ENCODE data around the gene POLH. TPM values are rescaled to one million over a fixed set of nuclear protein-coding genes. Genes with fewer than 3 reads are reported as not detected.

Gene POLH
- total and polyA plus RNA-seq, 12 donors = 1.5 to 25.0 (median 13.3) TPM

DNA sequence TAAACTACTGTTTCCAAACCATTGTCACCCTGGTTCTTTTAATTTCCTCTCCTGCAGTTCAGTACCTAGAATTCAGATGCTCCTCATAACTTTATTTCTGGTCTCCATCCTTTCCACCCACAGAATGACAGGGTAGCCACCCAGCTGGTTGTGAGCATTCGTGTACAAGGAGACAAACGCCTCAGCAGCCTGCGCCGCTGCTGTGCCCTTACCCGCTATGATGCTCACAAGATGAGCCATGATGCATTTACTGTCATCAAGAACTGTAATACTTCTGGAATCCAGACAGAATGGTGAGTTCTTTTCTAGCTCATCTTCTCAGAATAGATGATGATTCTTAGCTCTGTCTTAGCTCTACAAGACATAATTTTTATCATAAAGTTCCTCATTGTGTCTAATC lies 34.4 kb downstream of the POLH start:
- intact Hi-C loops (cut with DNase I) = no loop called here
- 94 to 96% (median 96%) methylated on average over 5 of the region's 5 CpGs for WGBS, 4 donors
- Histone ChIP-seq H3K4me1 (replicated peaks in 1 of 2) (no peaks in the 10 kb centered on the region), H3K27me3 (no peaks in the 10 kb centered on the region), H3K4me3 (no peak overlapping the region), H3K27ac (no peak overlapping the region), H3K36me3 (replicated peaks in 1 of 2) (peaks cover 0 to 34% of the 10 kb centered on the region in 2 donors), H3K9me3 (replicated peaks in 1 of 3) (no peaks in the 10 kb centered on the region)
- DNase-seq = no peak
- TF ChIP-seq, protein P1, sequence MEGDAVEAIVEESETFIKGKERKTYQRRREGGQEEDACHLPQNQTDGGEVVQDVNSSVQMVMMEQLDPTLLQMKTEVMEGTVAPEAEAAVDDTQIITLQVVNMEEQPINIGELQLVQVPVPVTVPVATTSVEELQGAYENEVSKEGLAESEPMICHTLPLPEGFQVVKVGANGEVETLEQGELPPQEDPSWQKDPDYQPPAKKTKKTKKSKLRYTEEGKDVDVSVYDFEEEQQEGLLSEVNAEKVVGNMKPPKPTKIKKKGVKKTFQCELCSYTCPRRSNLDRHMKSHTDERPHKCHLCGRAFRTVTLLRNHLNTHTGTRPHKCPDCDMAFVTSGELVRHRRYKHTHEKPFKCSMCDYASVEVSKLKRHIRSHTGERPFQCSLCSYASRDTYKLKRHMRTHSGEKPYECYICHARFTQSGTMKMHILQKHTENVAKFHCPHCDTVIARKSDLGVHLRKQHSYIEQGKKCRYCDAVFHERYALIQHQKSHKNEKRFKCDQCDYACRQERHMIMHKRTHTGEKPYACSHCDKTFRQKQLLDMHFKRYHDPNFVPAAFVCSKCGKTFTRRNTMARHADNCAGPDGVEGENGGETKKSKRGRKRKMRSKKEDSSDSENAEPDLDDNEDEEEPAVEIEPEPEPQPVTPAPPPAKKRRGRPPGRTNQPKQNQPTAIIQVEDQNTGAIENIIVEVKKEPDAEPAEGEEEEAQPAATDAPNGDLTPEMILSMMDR (IDR thresholded peaks at IDR 0.05) = no peak
- TF ChIP-seq POLR2A (IDR thresholded peaks at IDR 0.05) = no peak

DNA sequence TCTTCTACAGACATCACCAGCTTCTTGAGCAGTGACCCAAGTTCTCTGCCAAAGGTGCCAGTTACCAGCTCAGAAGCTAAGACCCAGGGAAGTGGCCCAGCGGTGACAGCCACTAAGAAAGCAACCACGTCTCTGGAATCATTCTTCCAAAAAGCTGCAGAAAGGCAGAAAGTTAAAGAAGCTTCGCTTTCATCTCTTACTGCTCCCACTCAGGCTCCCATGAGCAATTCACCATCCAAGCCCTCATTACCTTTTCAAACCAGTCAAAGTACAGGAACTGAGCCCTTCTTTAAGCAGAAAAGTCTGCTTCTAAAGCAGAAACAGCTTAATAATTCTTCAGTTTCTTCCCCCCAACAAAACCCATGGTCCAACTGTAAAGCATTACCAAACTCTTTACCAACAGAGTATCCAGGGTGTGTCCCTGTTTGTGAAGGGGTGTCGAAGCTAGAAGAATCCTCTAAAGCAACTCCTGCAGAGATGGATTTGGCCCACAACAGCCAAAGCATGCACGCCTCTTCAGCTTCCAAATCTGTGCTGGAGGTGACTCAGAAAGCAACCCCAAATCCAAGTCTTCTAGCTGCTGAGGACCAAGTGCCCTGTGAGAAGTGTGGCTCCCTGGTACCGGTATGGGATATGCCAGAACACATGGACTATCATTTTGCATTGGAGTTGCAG lies 37.9 kb downstream of the POLH start:
- H3K36me3 ChIP-seq (replicated peaks in 1 of 2) = peaks cover 0 to 34% of the 10 kb centered on the region in 2 donors
- no peaks in the 10 kb centered on the region for H3K27me3 ChIP-seq
- intact Hi-C loops (cut with DNase I) = no loop called here
- no peak overlapping the region for H3K4me3 ChIP-seq
- H3K27ac ChIP-seq = no peak overlapping the region
- TF ChIP-seq, protein P1 (IDR thresholded peaks at IDR 0.05) = no peak
- TF ChIP-seq POLR2A (IDR thresholded peaks at IDR 0.05) = no peak
- no peak for DNase-seq
- H3K9me3 ChIP-seq (replicated peaks in 1 of 3) = no peaks in the 10 kb centered on the region
- H3K4me1 ChIP-seq (replicated peaks in 1 of 2) = no peaks in the 10 kb centered on the region
- 93 to 98% (median 94%) methylated on average over 5 to 6 of the region's 6 CpGs for WGBS, 4 donors

DNA sequence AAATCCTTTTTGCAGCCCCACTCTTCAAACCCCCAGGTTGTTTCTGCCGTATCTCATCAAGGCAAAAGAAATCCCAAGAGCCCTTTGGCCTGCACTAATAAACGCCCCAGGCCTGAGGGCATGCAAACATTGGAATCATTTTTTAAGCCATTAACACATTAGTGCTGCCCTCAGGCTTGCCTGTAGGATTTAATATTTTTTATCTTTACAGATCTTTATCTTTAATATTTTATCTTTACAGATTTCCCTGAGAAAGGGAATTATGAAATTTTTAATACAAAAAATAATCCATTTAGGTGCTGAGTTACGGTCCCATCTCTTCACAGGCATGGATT lies 38.4 kb downstream of the POLH start:
- no peak for DNase-seq
- Histone ChIP-seq H3K9me3 (replicated peaks in 1 of 3) (no peaks in the 10 kb centered on the region), H3K27ac (no peak overlapping the region), H3K27me3 (no peaks in the 10 kb centered on the region), H3K36me3 (replicated peaks in 1 of 2) (peaks cover 0 to 34% of the 10 kb centered on the region in 2 donors), H3K4me1 (replicated peaks in 1 of 2) (no peaks in the 10 kb centered on the region), H3K4me3 (no peak overlapping the region)
- intact Hi-C loops (cut with DNase I) = no loop called here
- no peak for TF ChIP-seq POLR2A (IDR thresholded peaks at IDR 0.05)
- TF ChIP-seq, protein P1 (IDR thresholded peaks at IDR 0.05) = no peak
- WGBS, 4 donors = 82 to 93% (median 92%) methylated on average over 3 of the region's 3 CpGs

DNA sequence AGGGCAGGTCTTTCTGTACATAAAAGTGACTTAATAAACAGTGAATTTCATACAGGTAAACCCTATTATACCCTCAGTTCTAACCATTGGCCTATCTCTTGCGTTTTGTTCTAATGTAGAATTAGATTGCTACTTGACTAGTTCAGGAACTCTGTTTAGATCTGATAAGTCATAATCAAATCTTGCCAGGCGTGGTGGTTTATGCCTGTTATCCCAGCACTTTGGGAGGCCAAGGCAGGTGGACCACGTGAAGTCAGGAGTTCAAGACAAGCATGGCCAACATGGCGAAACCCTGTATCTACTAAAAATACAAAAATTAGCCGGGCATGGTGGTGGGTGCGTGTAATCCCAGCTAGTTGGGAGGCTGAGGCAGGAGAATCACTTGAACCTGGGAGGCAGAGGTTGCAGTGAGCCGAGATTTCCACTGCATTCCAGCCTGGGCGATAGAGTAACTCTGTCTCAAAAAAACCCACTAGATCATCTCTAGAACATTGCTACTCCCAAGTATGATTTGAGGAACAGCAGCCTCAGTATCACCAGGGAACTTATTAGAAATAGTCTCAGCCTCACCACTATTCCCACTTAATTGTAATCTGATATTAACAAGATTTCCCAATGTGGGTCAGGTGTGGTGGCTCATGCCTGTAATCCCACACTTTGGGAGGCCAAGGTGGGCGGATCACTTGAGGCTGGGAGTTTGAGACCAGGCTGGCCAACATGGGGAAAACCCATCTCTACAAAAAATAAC lies 40.9 kb downstream of the POLH start:
- WGBS, 4 donors = 89 to 95% (median 92%) methylated on average over 9 of the region's 9 CpGs
- DNase-seq = peak in 1 of 7 donors; percentile 48
- H3K4me1 ChIP-seq (replicated peaks in 1 of 2) = no peaks in the 10 kb centered on the region
- H3K36me3 ChIP-seq (replicated peaks in 1 of 2) = peaks cover 0 to 41% of the 10 kb centered on the region in 2 donors
- H3K9me3 ChIP-seq (replicated peaks in 1 of 3) = no peaks in the 10 kb centered on the region
- H3K27me3 ChIP-seq = no peaks in the 10 kb centered on the region
- no peak overlapping the region for H3K4me3 ChIP-seq
- no peak overlapping the region for H3K27ac ChIP-seq
- TF ChIP-seq, protein P1 (IDR thresholded peaks at IDR 0.05) = no peak
- no peak for TF ChIP-seq POLR2A (IDR thresholded peaks at IDR 0.05)
- intact Hi-C loops (cut with DNase I) = no loop called here
